GM18526 (cell line): ENCODE data around the gene LIMCH1.

Experiments used
- POLR2A ChIP-seq: IDR thresholded peaks from 3 replicates; pipeline ENCODE4 v1.6.1; 2011; ENCODE audit not compliant: insufficient read length; ENCODE audit errors: extremely low read depth

Gene LIMCH1, protein sequence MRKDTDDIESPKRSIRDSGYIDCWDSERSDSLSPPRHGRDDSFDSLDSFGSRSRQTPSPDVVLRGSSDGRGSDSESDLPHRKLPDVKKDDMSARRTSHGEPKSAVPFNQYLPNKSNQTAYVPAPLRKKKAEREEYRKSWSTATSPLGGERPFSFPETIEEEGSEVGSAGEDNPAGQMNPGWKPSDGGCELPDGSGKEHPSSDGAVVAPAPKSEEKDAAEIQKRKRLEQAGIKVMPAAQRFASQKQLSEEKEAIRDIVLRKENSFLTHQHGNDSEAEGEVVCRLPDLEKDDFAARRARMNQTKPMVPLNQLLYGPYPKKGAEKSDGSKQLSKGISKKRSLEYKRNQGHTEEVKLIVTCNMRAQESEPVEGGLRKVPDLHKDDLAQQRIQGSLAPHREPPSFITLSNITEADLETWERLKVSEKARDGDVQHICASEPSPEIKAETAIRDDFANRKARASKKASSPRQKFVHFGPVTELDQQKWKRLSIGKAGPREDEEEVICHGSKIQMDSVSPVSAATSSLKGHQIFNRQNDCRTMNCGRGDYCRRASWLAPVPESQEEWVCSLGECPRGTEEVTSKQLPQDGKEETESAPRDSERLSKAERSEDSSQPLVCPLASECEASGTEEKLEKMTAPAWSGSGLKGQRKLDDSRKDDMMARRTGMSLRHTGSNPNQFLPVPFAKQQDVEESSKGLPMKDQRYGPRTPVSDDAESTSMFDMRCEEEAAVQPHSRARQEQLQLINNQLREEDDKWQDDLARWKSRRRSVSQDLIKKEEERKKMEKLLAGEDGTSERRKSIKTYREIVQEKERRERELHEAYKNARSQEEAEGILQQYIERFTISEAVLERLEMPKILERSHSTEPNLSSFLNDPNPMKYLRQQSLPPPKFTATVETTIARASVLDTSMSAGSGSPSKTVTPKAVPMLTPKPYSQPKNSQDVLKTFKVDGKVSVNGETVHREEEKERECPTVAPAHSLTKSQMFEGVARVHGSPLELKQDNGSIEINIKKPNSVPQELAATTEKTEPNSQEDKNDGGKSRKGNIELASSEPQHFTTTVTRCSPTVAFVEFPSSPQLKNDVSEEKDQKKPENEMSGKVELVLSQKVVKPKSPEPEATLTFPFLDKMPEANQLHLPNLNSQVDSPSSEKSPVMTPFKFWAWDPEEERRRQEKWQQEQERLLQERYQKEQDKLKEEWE (N-terminal part only)

DNA sequence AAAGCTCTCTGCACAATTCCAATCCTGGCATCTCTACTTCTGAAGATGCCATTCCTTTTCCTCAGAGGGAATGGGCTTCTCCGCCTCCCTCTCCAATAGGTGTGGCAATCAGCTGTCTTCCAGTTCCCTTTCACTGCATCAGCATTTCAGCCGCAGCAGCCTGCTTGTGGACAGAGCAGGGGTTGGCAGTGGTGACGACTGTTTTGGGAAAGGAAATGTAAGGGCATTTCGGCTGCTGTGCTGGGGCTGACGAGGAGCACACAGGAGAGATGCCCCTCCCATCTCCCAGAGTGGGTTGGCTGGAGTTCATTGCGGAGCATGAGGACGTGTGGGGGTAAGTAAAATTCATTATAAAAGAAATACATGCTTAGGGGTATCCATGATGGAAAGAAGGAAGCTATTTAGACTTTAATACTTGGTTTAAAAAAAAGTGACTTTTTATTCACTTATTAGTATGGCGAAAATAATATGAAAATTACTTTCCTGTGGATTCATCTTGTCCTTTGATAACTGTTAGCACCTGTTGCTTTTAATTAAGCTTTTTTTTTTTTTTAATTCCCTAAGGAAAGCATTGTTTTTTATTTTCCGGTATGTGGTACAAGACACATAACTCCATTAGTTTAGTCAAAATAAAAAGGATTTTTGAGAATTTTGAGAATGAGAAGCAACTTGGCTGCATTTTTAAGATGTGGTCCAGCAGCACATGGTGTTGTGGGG lies at the start of gene LIMCH1:
Gene LIMCH1, plus strand, starts transcription at position 141 of the 717 bp plus-strand sequence. CDS start 67,839 bp downstream, outside the sequence.
- TF ChIP-seq POLR2A: no peak

DNA sequence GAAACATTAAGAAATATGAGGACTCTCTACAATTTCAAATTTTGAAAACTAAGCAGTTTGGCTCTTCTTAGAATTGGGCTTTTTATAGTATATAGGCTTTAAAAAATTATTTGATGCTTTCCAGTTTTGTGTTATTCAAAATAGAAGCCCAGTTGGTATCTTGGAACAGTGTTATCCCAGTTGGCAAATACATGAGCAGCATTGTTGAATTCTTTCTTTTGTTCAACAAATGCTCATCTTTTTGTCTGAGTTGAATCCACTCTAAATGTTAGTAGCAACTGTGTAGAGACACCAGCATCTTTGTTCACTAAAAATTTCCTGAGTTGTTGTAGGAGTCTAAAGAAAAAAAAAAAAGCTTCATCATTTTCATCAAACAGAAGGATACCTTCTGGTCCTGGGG lies 41.0 kb upstream of the LIMCH1 start:
- no peak for TF ChIP-seq POLR2A

GRCh38 chr4:41498177-41498576 lies 39.8 kb upstream of the LIMCH1 start:
- TF ChIP-seq POLR2A: no peak

GRCh38 chr4:41504167-41504818 lies 33.7 kb upstream of the LIMCH1 start:
- no peak for TF ChIP-seq POLR2A

DNA sequence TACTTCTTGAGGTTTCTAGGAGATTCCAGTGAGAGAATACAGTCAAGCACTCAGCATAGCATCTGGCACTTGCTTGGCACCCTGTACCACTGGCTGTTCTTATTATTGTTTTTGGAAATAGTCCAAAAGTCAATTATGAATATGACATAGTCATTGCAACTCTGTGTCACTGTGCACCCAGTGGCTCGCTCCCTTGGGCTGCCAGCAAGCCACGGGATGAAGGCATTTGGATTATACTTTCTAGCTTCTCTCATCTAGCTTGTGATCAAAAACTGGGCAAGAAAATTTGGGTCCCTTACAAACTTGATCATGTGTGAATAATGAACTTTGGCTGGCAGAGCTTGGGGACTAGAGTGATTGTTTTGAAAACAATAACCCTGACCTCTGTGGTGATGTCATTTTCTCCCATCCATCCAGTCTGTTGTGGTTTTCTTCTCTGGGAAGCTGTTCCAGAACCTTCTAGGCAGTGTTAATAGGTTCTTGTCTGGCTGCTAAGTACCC lies 32.7 kb upstream of the LIMCH1 start:
- no peak for TF ChIP-seq POLR2A

DNA sequence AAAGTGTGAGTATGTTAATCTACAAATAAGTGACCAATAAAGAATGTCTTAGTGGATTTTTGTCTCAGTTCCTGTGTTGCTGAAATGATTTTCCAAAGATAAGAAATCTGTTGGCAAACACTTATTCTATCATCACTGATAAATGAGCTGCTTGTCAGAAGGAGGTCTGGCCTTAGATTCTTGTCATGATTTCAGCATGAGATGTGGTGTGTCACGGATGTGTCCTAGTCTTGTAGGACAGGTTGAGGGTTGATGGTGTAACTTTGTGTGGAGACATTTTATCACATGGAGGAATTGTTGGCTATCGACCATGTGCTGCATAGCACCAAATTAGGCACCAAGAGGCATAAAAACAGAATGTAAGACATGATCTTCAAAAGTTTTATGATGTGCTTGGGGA lies 31.8 kb upstream of the LIMCH1 start:
- no peak for TF ChIP-seq POLR2A

DNA sequence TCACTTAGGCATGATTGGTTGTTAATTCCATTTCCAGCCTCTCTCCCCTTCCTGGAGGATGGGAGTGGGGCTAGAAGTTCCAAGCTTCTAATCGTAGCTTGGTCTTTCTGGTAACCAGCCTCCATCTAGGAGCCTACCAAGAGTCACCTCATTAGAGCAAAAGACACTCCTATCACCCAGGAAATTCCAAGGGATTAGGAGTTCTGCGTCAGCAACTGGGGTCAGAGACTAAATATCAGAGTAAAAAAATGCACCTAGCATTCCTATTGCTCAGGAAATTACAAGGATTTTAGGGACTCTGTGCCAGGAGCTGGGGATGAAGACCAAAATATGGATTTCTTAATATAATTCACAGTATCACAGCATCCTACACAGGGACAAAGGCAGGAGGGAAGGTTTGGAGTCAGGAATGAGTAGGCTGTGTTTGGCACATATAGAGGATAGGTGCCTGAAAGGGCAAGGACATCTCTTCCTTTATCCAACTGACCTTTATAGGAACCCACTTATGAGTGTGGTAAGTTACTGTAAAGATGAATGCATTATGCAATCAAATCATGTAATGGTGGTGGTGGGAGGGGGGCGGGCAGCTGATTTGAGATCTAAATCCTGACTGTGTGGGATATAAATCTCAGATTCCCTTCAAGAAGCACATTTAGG lies 30.5 kb upstream of the LIMCH1 start:
- TF ChIP-seq POLR2A: no peak

DNA sequence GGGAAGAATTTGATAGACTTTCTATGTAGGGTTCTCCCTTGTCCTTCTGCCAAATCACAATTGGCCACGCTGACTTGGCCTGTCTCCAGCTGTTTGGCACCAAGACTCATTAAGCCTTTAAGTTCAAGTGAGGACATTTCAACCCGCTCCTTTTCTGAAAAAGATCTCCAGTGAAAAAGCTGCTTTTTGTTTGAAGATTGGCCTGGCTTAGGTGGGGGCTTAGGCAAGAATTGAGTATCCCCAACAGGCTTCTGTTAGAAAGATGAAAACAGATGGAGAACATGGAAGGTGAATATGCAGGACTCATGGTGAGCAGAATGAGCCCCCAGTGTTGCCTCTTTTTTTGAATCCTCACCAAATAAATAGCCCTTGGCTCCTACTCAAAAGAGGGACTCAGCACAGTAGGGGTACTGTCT lies 28.5 kb upstream of the LIMCH1 start:
- TF ChIP-seq POLR2A: no peak

DNA sequence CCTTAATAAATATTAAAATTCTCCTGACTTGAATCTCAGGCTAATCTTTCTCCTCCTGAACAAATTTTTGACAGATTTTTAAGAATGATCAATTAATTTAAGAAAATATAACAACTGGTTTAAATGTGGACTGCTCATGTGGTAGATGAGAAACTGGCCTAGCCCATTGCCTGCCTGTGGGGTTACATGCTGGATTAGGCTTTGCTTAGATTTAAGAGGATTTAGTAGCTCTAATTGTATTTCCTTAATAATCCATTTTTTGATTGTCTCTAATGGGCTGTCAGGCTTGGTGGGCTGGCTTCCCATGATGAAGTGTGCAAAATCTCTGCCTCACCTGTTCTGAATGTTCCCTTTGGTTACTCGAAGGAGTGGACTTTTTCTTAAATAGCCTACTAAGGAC lies 27.8 kb upstream of the LIMCH1 start:
- TF ChIP-seq POLR2A: no peak

DNA sequence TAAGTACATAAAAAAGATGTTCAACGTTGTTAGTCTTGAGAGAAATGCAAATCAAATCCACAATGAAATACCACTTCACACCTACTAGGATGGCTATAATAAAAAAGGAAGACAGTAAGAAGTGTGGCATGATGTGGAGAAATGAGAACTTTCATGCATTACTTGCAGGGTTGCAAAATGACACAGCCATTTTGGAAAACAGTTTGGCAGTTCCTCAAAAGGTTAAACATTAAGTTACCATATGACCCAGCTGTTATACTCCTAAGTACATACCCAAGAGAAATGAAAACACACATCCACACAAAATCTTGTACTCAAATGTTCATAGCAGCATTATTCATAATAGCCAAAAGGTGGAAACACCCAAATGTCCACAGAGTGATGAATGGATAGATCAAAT lies 25.8 kb upstream of the LIMCH1 start:
- TF ChIP-seq POLR2A: no peak

DNA sequence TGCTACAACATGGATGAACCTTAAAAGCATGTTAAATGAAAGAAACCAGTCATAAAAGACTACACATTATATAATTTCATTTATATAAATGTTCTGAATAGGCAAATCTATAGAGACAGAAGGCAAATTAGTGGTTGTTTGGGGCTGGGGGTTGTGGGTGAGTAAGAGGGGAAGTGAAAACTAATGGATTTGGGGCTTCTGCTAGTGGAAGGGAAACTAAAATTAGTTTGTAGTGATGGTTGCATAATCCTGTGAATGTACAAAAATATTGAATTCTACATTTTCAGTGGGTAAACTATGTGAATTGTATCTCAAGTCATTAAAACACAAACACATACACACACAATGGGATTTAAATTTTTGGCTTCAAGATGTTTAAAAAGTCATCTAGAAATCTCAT lies 25.4 kb upstream of the LIMCH1 start:
- no peak for TF ChIP-seq POLR2A

DNA sequence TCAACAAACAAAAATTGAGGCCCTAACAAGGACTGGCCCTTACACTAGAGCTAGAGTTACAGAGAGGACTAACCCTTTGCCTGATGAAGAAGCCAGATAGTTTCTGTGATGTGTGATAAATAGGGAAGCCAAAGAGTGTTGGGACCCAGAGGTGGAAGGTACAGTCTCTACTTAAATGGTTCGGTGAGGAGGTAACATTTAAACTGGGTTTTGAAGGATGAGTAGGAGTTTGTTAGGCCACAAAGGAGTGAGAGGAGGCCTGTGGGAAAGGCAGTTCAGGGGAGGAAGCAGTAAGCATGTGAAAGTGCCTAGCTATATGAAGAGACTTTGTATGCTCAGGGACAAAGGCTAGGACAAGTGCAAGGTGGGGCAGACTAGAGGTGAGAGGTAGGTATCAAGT lies 23.8 kb upstream of the LIMCH1 start:
- no peak for TF ChIP-seq POLR2A

- no peak for TF ChIP-seq POLR2A
These were observed 23.0 kb upstream of the LIMCH1 start for GRCh38 chr4:41514766-41515481.
